Keratinocyte (primary cell): Measurements from ENCODE around the gene RNF166.

Experiments
- EZH2 ChIP-seq: IDR thresholded peaks from one replicate; pipeline ENCODE4 v1.6.1; 2012; ENCODE audit warnings: inconsistent platforms, mild to moderate bottlenecking, low read length, moderate library complexity
- TF ChIP-seq, protein P1 (sequence below), 3 experiments: IDR thresholded peaks in 1 of 3; conservative IDR thresholded peaks in 1 of 3; optimal IDR thresholded peaks in 1 of 3; 2 replicates in 2 of 3; 3 replicates in 1 of 3; pipeline versions ENCODE3 to v1.5.1; 2011; ENCODE audit warnings: low read length in 3 of 3, mild to moderate bottlenecking in 3 of 3, moderate library complexity in 2 of 3, control low read depth in 1 of 3, inconsistent platforms in 1 of 3; ENCODE audit not compliant: insufficient read depth in 2 of 3; ENCODE audit errors: extremely low read depth in 1 of 3

DNA sequence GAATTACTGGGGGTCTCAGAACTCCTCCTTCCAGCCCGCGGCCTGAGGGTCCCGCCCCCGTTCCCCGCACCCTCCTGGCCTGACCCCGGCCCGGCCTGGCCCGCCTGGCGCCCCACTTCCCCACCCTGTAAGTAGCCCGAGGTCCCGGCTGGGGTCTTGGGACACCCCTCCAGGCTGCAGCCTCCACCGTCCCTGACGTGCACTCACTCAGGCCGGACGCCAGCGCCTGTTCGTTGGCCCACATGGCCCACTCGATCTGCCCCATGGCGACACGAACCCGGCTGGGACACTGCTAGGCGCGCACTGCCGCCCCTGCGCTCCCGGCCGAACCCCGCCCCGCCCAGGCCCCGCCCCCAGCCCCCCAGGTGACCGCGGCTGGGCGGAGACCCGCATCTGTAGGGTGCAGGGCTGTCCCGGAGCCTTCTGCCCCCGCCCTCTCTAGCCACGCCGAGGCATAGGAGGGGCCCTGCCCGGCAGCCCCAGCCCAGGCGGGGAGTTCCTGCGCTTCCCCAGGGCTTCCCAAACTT lies 55.4 kb downstream of the RNF166 start, which contains the start of gene CYBA:
- TF ChIP-seq, protein P1, sequence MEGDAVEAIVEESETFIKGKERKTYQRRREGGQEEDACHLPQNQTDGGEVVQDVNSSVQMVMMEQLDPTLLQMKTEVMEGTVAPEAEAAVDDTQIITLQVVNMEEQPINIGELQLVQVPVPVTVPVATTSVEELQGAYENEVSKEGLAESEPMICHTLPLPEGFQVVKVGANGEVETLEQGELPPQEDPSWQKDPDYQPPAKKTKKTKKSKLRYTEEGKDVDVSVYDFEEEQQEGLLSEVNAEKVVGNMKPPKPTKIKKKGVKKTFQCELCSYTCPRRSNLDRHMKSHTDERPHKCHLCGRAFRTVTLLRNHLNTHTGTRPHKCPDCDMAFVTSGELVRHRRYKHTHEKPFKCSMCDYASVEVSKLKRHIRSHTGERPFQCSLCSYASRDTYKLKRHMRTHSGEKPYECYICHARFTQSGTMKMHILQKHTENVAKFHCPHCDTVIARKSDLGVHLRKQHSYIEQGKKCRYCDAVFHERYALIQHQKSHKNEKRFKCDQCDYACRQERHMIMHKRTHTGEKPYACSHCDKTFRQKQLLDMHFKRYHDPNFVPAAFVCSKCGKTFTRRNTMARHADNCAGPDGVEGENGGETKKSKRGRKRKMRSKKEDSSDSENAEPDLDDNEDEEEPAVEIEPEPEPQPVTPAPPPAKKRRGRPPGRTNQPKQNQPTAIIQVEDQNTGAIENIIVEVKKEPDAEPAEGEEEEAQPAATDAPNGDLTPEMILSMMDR (optimal IDR thresholded peaks at IDR 0.05 in 1 of 3, IDR thresholded peaks at IDR 0.05 in 1 of 3, conservative IDR thresholded peaks at IDR 0.05 in 1 of 3; ENCODE audit: extremely low read depth in 1 of 3, insufficient read depth in 2 of 3, low read length in 3 of 3) = no peak
- TF ChIP-seq EZH2 = no peak
